LoVo (cell line): Measurements from ENCODE around the gene CEP57.
A peak's percentile ranks its signal among the peaks of the same experiment; 100 is the strongest.

Experiments
- DNase-seq: peaks from one replicate; pipeline ENCODE4 v3.0.0-alpha.2; 2016; ENCODE audit warnings: low spot score

The CEP57 gene

DNA sequence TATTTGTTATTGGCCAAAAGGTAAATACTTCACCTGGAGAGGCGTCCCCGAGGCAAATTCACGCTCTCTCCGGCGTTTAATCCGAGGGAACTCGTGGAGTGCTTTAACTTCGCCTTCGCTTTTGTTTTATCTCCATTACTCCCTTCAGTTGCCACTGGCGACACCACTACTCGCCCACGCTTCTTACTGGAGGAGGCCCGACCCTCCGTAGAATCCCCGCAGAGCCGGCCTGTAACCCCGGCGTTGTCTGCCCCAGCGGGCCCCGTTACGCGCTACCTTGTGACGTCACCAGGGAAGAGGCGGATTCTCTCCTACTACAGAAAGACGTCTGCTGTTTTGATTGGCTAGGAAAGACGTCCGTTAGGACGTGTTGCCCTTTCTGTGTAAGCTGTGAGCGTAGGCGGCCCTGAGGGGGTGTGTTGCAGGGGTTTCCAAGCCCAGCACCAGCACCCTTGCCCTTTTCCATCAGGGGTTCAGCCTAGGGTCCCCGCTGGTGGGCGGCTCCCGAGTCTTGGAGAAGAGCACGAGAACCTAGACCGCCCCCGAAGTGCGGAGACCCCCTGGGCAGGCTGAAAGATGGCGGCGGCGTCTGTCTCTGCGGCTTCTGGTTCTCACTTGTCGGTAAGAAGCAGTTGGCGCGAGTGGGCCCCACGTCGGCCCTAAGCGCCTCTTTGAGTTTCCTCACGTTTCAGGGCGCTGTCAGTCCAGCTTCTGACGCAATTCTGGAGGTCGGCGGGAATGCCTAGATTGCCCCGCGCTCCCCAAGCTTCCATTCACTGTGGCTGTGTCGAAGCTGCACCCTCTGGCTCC is at the start of gene CEP57:
Gene CEP57 (plus strand): TSS at position 376 of the 810 bp plus-strand sequence. CDS start 201 bp downstream, at position 577.
- peak; percentile 95 for DNase-seq

DNA sequence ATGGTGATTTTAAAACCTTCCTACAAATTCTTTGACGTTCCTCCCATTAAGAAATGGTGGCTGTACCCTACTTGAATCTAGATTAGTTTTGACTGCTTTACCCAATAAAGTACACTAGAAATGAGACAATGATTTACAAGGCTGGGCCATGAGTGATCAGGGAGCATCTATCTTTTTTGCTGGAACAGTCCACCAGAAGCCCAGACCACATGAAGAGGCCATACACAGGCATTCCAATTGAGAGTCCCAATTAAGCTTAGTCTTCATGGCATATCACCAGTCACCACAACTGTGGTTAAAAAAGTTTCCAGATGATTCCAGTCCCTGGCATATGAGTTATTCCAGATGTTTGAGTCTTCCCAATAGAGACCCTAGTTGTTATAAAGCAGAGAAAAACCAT is 40.2 kb upstream of the CEP57 start:
- no peak for DNase-seq

DNA sequence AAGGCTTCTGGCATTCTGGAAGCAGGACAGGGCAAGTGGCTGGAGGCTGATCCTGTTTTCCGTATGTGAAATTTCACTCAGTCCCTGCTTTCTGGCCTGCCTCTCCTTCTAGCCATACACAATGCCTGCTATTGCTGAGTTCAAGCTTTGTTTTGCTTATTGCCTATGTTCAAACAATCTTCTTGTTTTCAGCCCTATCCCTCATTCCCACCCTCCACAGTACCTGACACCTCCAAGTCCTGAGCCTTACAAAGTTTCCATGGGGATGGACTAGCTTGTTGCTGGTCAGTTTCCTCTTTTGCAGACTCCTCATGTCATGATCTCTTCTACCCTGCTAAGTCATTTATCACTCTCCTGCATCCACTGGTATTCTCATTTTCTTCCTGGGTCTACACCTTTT is 38.8 kb upstream of the CEP57 start:
- DNase-seq: no peak

DNA sequence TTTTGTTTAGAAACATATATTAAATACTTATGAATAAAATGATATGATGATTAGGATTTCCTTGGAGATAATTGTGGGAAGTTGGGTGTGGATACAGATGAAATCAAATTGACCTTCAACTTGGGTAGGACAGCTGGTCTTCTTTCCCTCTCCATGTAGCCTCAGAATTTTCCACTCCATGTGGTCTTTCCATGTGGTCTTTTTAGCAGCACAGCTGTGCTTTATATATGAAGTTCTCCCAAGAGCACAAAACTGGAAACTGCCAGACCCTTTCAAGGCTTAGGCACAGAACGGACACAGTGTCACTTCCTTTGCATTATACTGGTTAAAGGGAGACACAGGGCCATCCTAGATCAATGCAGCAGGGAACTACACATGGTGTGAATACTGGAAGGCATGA is 29.4 kb upstream of the CEP57 start:
- no peak for DNase-seq

DNA sequence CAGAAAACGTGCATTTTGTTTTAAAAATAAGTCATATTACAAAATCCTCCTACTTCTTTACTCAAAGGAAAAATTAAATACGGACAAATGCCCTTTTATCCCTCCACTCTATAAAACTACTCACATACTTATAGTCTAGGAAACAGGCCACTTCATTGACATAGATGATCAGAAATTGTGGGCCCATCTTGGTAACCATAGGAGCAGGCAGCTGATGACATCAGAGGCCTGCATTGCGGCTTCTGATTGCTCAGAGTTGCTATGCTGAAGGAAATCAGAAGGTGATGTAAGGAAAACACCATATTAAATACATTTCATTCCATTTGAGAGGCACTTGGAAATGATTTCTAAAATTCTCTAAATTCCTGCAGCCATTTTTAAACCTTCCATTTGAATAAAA is 27.8 kb upstream of the CEP57 start:
- DNase-seq: no peak

DNA sequence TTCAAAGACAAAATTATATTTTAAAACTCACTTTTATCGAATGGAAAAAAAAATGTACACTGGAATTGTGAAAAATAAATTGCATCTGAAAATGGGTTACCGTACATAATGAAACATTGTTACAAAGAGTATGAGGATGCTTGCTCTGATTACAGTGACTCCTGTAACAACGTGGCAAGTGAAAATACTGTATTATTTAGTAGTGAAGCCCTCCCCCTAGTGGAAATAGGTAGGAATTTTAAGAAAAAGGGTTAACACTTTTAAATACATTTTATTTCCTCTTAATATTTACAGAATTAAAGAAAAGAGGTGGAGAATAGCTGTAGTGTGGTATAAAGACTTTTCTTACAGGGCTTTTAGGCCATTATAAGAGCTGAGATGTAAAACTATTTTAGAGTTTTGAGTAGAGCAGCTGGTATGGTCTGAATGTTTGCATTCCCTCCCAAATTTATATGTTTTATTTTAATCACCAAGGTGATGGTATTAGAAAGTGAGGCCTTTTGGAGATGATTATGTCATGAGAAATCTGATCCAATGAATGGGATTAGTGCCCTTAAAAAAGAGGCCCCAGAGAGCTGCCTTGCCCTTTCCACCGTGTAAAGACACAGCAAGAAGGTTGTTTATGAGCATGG is 25.9 kb upstream of the CEP57 start:
- peak; percentile 54 for DNase-seq

DNA sequence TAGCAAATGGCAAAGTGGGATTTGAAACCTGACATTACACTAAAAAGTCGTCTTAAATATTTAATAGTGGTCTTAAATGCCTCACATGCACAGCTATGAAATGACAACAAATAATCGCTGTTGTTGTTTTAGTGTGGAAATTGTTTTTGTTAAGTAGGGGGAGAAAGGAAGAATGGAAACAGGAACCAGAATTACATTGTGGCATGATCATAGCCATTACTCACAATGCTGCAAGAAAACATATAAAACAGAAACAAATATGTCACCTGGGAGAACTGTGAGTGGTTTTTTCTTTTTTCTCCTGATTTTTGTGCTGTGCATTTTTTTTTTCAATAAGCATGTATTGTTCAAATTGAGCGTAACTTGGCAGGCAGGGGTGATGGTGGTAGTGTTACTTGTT is 23.6 kb upstream of the CEP57 start:
- DNase-seq: no peak

DNA sequence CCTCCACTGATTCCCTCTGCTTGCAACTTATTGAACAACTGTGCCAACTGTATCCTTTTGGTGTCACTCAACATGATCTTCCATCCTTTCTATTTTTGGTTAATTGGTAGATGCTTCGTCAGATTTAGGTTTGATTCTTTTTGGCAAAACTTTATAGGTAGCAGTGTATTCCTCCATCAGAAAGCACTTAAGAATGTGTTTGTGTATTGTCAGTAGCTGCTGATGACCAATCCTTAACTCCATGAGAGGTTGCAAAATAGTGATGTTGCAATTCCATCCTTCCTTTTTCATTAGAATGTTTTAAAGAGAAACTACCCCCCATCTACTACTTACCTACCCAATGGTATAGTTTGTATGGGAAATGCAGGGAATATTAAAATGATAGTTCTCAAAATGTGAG is 22.8 kb upstream of the CEP57 start:
- DNase-seq: no peak

DNA sequence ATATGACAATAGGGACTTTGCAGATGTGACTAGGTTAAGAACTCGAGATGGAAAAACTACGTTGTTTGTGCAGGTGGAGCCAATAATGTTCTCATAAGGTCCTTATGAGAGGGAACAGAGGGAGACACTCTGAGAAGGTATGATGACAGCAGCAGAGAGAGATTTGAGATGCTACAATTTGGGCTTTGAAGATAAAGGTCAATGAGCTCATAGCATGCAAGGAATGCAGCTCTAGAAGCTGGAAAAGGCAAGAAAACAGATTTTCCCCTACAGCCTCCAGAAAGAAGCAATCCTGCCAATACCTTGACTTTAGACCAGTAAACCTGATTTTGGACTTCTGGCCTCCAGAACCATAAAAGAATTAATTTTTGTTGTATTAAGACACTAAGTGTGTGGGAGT is 21.8 kb upstream of the CEP57 start:
- no peak for DNase-seq

DNA sequence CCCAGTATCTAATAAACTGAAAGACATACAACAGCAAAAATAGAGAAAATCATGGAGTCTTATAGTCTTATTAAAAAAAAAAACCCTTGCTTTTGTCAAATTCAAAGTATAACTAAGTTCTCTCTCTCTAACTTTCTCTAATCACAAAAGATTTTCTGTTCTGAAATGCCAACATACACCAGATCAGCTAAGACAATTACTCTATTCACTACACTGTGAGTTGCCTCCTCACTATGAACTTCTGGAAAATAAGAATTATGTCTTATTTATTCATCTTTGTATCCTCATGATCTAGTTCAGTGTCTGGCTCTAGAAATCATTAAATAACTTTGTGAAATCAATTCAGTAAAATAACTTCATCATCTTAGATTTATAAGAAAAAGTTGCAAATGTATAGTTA is 13.4 kb upstream of the CEP57 start:
- DNase-seq: no peak

DNA sequence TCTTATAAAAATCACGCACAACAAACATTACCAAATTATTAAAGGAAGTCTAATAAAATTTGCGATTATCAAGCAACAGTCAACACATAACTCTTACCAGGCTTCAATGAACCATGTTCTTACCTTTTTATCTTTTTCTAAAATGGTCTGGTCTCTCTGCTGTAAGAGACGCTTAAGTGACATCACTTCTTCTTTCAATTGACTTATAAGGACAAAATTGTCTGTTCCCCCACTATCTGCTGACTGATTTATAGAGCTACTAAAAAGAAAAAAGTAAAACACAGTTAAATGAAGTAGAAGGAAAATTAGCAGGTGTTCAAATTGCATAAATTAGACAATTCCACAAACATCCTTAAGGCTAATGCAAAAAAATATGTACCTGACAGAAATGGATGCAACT is 11.6 kb upstream of the CEP57 start:
- no peak for DNase-seq

DNA sequence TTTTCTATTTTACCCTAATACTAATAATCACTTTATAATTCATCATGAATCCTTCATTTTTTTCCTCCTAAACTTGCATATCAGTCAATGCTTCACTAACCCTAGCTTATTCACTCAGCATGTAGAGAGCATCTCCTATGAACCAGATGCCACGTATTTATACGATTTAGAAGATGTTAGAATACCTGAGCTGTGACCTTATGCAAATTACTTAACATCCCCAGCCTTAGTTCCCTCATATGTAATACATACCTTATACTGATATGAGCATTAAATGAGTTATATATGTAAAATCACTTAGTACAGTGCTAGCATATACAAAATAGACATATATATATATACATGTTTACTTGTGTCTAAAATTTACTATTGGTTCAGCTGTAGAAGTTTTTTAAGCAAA is 9.8 kb upstream of the CEP57 start:
- no peak for DNase-seq

DNA sequence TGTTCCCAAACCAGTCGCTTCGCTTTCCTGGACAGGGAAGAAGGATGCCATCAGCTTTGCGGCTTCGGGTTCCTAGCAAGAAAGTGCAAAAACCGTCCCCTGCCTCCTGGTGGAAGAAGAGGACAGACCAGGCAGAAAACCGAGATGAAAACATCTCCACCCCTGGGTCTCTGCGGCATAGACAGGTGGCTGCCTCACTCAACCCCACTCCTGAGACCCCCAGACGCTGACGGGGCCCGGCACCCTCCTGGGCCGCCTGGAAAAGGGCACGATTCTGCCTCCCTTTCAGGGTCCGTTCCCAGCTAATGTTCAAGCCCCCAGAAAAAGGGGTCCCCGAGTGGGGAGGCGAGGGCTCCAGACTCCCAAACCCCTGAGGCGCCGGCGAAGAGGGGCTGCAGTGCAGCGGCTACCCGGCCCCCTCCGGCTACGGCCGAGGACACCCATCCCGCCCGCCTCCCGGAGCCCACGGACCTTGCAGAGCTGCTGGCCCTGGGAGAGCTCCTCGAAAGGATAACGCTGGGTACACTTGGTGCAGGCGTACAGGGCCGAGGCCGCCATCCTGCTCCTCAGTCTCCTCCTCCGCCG is 1.3 kb upstream of the CEP57 start:
- DNase-seq: peak; percentile 13

DNA sequence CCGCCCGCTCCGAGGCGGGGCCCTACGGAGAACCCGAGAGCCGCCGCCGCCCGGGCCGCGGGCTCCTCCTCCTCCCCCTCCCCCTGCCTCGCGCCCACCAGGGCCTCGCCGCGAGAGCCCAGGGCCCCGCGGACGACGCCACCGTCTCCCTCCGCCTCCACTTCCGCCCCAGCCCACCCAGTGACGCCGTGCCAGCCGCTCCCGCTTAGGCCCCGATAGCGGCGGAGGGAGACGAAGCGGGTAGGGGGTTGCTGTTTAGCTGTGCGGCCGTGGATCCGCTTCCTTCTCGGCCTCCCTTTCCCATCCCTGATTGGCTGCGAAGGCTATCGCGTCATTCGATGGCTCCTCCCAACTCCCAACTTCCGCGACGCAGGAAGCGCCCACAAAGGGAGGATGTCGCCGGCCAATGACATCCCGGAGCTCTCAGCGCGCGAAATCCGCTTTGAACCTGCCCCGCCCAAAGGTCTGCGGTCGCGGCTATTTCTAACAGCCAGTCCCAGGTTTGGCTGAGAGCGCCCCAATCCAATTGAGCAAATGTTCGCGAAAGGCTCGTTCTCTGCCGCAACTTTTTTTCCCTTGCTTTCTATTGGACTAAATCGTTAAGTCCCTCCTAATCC is 684 bp upstream of the CEP57 start, which contains the start of gene FAM76B:
Gene FAM76B (minus strand): TSS at position 277 of the 617 bp plus-strand sequence. CDS start 304 bp downstream, outside the sequence.
- peak; percentile 97 for DNase-seq

DNA sequence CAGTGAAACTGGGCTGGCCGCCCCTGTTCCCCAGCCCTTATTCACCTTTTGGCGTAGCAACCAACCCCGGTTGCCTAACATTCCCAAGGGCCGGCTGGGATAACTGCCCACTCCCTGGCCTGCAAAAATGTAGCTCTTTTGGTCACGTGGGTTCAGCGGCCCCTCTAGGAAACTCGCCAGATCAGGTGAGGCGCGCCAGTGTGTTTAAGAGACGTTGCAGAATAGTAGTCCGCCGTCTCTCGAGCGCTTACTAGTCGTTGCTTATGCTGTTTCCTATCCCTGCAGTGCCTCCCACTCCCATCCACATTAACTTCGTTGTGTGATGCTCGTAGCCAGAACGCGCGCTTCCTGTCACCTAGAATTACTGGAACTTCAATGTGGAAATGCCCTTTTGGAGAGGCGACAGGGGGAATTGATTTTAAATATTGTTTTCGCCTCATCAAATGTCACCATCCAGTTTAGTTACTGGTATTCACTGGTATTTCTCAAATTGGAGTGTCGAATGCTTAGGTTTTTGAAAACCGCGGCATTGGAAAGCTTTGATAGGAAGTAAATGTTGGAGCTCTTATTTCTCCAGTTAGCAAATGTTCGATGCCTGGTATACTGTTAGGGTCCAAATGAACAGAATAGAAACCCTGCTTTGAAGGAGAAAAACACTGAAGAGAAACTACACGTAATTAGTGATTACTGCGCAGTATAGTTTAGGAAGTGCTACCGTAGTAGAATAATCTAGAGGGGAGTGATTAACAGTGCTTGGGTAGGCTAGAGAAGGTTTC is 823 bp downstream of the CEP57 start:
- peak; percentile 62 for DNase-seq

DNA sequence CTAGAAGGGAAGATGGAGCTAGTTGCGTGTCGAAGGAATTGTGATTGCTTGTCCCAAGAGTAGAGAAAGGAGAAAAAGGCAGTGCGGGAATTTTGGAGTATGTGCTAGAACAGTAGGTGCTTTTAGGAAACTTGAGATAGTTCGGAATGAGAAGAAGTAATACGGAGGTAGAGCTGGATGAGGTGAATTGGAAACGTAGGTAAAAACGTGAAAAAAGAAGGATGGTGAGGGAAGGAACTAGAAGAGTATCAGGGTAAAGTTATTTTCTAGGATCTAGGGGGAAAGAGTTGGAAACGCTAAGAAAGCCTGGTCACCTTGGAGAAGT is 1.4 kb downstream of the CEP57 start:
- DNase-seq: no peak

DNA sequence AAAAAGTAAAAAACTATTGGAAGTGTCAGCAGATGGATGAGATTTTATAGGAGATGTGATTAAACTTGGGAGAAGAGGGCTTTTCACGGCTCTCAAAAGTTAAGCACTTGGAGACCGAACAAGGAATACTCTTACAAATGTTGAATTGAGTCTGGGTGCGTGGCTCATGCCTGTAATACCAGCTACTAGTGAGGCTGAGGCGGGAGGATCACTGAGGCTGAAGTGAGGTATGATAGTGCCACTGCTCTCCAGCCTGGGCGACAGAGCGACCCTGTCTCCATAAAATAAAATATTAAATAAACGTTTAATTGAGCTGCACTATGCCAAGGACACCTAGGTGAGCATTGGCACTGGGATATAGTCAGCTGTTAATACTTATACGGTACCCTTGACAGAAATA is 1.9 kb downstream of the CEP57 start:
- no peak for DNase-seq

DNA sequence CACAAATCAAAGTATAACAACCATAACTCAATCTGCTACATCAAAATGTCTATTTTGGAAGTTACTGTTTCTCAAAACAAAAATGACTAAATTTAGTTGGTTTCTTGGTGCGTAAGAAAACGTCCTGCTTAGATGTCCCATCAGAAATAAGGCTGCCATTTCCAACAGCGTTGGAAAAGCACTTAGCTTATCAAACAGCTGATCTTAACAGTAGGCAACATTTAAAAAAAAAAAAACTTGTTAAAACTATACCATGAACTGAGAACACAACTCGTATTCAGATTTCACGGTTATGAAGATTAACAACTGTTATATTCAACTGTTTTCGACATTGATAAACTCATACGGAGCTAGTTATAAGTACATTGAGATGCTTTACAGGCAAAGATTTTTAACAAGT is 2.4 kb downstream of the CEP57 start:
- DNase-seq: no peak

DNA sequence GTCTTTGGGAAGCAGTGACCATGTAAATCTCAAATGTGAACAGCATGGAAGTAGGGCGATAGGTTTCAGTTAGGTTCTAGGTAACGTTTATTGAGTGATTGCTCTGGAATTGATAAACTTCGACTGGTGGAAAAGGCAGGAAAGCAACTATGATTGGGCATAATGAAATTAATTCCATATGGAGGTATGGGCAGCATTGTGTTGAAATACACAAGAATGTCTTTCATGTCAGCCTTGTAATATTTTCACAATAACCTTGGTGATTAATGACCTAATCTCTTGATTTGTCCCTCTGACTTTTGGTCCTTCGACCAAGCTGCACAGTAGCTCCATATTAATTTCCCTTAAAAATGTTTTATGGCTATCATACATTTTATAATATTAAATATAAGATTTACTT is 2.8 kb downstream of the CEP57 start:
- DNase-seq: no peak

DNA sequence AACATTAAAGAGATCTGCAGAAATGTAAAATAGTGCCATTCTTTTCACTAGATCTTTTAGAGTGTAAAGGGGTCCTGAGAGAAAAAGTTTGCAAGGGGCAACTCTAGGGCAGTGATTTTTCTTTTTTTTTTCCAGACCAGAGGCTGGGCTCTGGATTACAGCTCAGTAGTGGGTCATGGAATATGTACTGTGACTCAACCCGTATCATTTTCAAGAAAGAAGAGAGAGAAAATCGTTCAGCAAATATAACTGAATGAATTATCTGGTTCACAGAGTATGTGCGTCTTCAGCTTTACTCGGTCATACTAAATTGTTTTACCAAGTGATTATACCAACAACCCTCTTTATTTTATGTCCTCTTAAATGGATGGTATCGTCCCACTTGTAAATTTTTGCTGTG is 3.8 kb downstream of the CEP57 start:
- DNase-seq: no peak

DNA sequence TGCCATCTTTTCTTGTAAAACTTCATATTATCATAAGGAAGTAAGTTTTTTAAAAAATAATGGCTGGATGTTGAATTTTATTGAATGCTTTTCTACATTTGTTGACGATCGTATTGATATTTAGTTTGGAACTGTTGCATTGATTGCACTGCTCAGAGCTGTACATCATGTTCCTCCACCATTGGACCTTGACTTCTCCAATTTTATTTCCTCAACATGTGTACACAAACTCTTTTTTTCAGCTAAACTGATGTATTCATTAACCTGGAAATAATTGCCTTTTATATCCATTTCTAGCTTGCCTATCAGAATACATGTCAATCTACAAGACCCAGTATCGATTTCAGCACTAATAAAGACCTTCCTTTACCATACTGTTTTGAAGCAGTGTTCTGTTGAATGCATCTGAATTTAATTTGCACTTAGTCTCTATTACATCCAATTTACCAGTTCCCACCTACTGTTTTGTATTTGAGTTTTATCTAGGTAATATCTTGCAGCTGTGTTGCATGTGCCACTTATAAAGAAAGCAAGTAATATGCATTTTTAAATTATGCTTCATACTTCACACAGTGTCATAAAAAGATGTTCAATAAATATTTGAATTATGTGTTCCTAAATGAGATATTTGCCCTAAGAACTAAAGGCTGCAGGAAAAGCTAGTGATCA is 5.5 kb downstream of the CEP57 start:
- no peak for DNase-seq

DNA sequence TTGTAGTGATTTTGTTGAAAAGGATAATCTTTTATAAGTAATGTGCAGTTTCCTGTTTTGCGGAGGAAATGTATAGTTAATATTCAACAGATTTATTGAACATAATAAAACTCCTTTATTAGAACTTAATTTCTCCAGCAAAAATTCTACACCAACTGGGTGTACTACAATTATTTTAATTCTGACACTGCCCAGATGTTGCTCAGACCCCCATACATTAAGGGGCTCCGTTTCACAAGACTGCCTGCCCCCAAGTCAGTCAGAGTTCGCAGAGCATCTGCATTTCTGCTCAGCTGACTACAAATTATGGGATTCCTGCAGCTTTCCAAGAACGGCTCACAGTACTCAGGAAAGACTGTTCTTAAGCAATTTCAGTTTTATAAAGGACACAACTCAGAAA is 6.2 kb downstream of the CEP57 start:
- DNase-seq: no peak
